ENCODE measurements around the gene SLC45A3. TPM values are rescaled to one million over a fixed set of nuclear protein-coding genes. Genes with fewer than 3 reads are reported as not detected.

Gene SLC45A3
- total and polyA plus RNA-seq, 2 of the 4 experiments (the other 2 are of a cell fraction) = 1.4 to 2.5 TPM

- TF ChIP-seq CEBPB (IDR thresholded peaks at IDR 0.05; ENCODE audit: low read depth, low read length) = no peak
Observed at GRCh38 chr1:205703072-205703471, 22.8 kb upstream of the SLC45A3 start (continued).

GRCh38 chr1:205701891-205702290 lies 21.6 kb upstream of the SLC45A3 start:
- ATAC-seq (ENCODE audit: low read depth) (no peak), DNase-seq (no peak)
- Histone ChIP-seq H3K4me1 (ENCODE audit: control insufficient read depth, insufficient read depth, low read length) (peaks cover 2% of the 10 kb centered on the region; the same call in 1 of the 2 replicates), H3K9ac (ENCODE audit: low read depth, low read length) (no peak overlapping the region), H2AFZ (replicated peaks; ENCODE audit: low read length, poor library complexity) (no peak overlapping the region), H2BK5ac (ENCODE audit: low read depth, low read length, poor library complexity, severe bottlenecking) (no peak overlapping the region), H3K79me1 (ENCODE audit: low read depth in 1 of 2, low read length in 2 of 2) (no peaks in the 10 kb centered on the region), H3K56ac (ENCODE audit: extremely low read depth, insufficient read depth, low read length) (no peak overlapping the region), H2BK15ac (ENCODE audit: low read depth, low read length) (no peak overlapping the region), H3K9me1 (ENCODE audit: insufficient read depth, low read length) (0 out of 2 replicates have a peak, but pooled peaks cover 3% of the 10 kb centered on the region), H2BK20ac (ENCODE audit: low read depth, low read length) (no peak overlapping the region), H3K14ac (replicated peaks; ENCODE audit: low read depth, low read length) (no peak overlapping the region), H3K4me3 (ENCODE audit: insufficient read depth, low read depth, low read length) (no peak overlapping the region), H3K9me3 (ENCODE audit: control insufficient read depth, insufficient read depth, low read length) (no peaks in the 10 kb centered on the region), H3K18ac (ENCODE audit: low read depth, low read length) (no peak overlapping the region), H3K36me3 (ENCODE audit: control insufficient read depth, insufficient read depth, low read length) (peaks cover 5% of the 10 kb centered on the region), H4K8ac (ENCODE audit: low read depth in 2 of 2, low read length in 2 of 2) (no peak overlapping the region), H4K5ac (ENCODE audit: low read depth, low read length) (no peak overlapping the region), H2AK5ac (ENCODE audit: low read depth, low read length) (no peak overlapping the region), H3K27me3 (ENCODE audit: control insufficient read depth, insufficient read depth, low read length) (no peaks in the 10 kb centered on the region), H3K4me2 (ENCODE audit: low read depth, low read length) (no peak overlapping the region), H3K23ac (ENCODE audit: low read depth, low read length) (no peak overlapping the region), H2AK9ac (replicated peaks; ENCODE audit: low read depth, low read length, poor library complexity) (no peak overlapping the region), H3K4ac (ENCODE audit: low read depth, low read length) (no peak overlapping the region), H3K27ac (ENCODE audit: insufficient read depth, low read length) (no peak overlapping the region), H4K91ac (ENCODE audit: insufficient read depth, low read depth, low read length) (no peak overlapping the region), H4K20me1 (ENCODE audit: insufficient read depth, low read length) (no peaks in the 10 kb centered on the region), H2BK120ac (ENCODE audit: low read depth, low read length) (no peak overlapping the region)
- POLR2A ChIA-PET (ENCODE audit: unreplicated experiment) = no interaction called here
- in situ Hi-C loops (cut with MboI; ENCODE audit: low sequenced_read_pairs) (no loop called here), intact Hi-C loops (cut with micrococcal nuclease) (no loop called here), dilution Hi-C loops (cut with HindIII; ENCODE audit: low sequenced_read_pairs, unreplicated experiment) (no loop called here)
- no TSS peak for BruUV-seq (replicated peaks)
- CTCF ChIA-PET = interaction anchor here (0.6 to 1.5 kb wide), 2 partner anchors 9 to 69 kb away, joined by 4 to 8 read pairs; no protein-coding TSS in a partner anchor
- TF ChIP-seq RAD21 (IDR thresholded peaks at IDR 0.05; ENCODE audit: low read length) = no peak
- TF ChIP-seq SMC3 (IDR thresholded peaks at IDR 0.05; ENCODE audit: low read depth, low read length) = no peak
- TF ChIP-seq CTCF (conservative IDR thresholded peaks at IDR 0.05; ENCODE audit: low read depth, low read length) = no peak
- no peak for TF ChIP-seq CEBPB (IDR thresholded peaks at IDR 0.05; ENCODE audit: low read depth, low read length)
- TF ChIP-seq POLR2A (IDR thresholded peaks at IDR 0.05; ENCODE audit: low read depth, low read length) = no peak
- no peak for TF ChIP-seq BHLHE40 (IDR thresholded peaks at IDR 0.05; ENCODE audit: low read depth, low read length)
- no peak for TF ChIP-seq MXI1 (IDR thresholded peaks at IDR 0.05; ENCODE audit: borderline replicate concordance, low read depth, low read length)
- no peak for TF ChIP-seq RFX5 (IDR thresholded peaks at IDR 0.05; ENCODE audit: low read depth, low read length)
- no peak for TF ChIP-seq MAZ (IDR thresholded peaks at IDR 0.05; ENCODE audit: borderline replicate concordance, low read depth, low read length)
- TF ChIP-seq CHD1 (IDR thresholded peaks at IDR 0.05; ENCODE audit: low read depth, low read length) = no peak
- 85% methylated on average over 3 of the region's 4 CpGs; no CpG with 5 or more reads in 1 of the 2 experiments for WGBS, 2 experiments (ENCODE audit: extremely low coverage in 2 of 2, insufficient read length in 1 of 2)

All from IMR-90 (cell line).